GM21381 (cell line): ENCODE results near the gene HDHD5.

Experiments used
- ATAC-seq: cut with Tn5 transposase; IDR thresholded peaks from one replicate; pipeline ENCODE4 v1.9.1; 2021; ENCODE audit warnings: mild to moderate bottlenecking, moderate library complexity; ENCODE audit not compliant: unreplicated experiment

HDHD5 gene

DNA sequence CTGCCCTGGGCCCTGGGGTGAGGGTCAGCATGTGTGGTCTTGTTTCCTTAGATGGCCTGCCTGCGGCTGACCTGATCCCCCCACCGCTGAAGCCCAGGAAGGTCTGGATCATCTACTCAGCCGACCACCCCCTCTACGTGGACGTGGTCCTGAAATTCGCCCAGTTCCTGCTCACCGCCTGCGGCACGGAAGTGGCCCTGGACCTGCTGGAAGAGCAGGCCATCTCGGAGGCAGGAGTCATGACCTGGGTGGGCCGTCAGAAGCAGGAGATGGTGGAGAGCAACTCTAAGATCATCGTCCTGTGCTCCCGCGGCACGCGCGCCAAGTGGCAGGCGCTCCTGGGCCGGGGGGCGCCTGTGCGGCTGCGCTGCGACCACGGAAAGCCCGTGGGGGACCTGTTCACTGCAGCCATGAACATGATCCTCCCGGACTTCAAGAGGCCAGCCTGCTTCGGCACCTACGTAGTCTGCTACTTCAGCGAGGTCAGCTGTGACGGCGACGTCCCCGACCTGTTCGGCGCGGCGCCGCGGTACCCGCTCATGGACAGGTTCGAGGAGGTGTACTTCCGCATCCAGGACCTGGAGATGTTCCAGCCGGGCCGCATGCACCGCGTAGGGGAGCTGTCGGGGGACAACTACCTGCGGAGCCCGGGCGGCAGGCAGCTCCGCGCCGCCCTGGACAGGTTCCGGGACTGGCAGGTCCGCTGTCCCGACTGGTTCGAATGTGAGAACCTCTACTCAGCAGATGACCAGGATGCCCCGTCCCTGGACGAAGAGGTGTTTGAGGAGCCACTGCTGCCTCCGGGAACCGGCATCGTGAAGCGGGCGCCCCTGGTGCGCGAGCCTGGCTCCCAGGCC lies 50.6 kb downstream of the HDHD5 start:
- ATAC-seq = no peak

- ATAC-seq = no peak
Observed at GRCh38 chr22:17107547-17107810, 51.6 kb downstream of the HDHD5 start.

DNA sequence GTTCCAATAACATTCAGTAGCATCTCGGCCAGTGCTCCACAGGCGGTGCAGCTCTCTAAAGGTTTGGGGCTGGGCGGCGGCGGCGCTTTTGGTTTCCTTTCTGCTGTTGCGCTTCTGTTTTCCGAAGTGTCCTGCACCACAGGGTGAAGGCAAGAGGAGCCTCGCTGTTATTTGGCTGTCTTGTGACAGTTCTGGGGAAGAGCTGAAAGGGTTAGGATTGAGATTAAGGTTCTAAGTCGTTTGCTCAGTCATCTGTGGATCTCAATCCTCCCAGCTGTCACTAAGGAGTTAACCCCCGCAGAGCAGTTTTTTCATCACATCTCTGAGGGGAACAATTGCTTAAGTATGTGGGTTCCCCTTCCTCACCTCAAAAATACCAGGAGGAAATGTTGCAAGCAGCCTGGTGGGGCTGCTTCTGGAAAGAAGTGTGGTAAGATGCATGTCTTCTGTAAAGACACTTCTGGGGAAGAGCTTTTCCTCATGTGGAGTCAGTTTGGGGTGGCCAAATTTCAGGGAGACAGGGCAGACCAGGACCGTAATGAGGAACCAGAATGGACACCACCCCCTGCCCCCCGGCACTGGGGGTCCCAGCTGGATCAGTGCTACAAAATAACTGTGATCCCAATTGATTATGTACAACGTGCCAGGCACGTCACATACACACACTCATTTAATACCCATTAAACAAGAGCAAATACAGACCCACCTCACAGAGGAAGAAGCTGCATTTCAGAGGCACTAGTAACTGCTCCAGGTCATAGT lies 52.1 kb downstream of the HDHD5 start:
- no peak for ATAC-seq

DNA sequence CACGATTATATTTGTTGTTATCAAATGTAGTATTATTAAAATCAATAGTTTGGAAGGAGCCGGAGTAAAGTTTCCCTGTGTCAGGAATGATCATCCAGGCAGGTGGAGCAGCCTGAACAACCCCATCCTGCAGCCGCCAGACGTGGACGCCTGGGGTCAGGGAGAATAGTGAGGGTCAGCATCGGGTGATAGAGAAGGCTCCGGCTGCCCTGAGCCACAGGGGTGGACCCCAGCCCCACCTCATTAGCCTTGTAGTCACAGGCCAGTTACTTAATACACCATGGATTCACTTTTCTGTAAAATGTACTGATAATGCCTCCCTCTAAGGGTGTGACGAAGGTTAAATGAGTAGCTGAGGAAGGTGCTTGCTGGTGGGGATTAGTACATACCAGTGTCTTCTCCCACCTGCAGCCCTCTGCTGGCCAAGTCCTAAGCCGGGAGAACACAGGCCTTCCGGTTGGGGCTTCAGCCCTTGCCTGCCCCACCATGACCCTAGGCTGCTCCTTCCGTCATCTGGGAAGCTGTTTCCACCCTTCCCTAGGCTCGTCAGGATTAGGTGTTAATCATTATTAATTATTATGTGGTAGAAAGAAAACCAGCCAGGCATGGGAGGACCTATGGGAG lies 52.8 kb downstream of the HDHD5 start:
- no peak for ATAC-seq

- no peak for ATAC-seq
Observed at GRCh38 chr22:17105143-17106129, 53.6 kb downstream of the HDHD5 start.

DNA sequence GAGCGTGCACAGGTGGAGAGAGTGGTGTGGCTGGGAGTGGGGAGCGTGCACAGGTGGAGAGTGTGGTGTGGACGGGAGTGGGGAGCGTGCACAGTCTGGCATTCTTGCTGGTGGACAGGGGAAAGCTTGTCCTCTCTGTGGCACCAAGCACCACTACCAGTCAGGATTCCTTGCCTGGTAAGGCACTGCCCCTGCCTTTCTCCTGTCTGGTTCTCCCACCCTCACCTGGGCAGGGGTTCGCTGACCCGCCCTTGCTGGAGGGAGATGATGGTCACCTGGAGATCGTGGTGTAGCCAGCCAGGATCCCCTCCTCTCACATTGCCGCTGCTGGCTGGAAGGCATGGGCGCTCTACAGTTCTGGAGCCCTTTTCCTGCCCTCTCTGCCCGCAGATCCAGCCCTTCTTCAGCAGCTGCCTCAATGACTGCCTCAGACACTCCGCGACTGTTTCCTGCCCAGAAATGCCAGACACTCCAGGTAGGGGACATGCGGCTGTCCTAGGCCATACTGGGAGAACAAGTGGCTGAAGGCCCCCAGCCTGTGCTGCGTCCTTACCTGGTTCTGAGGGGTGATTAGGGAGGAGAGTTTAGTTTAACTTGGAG lies 54.6 kb downstream of the HDHD5 start:
- ATAC-seq = no peak

DNA sequence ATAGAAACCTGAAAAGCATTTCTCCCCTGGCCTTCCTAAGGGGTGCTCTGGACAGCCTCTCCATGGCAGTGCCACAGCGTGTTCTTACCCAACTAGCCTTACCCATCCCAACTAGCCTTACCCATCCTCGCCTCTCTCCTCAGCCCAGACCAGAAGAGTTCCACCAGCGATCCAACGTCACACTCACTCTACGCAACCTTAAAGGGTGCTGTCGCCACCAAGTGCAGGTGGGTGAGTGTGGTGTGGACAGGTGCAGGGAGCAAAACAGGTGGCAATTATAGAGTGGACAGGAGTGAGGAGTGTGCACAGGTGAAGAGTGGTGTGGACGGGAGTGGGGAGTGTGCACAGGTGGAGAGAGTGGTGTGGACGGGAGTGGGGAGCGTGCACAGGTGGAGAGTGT lies 55.7 kb downstream of the HDHD5 start:
- no peak for ATAC-seq

- ATAC-seq = no peak
Observed at GRCh38 chr22:17102297-17102667, 56.8 kb downstream of the HDHD5 start.

DNA sequence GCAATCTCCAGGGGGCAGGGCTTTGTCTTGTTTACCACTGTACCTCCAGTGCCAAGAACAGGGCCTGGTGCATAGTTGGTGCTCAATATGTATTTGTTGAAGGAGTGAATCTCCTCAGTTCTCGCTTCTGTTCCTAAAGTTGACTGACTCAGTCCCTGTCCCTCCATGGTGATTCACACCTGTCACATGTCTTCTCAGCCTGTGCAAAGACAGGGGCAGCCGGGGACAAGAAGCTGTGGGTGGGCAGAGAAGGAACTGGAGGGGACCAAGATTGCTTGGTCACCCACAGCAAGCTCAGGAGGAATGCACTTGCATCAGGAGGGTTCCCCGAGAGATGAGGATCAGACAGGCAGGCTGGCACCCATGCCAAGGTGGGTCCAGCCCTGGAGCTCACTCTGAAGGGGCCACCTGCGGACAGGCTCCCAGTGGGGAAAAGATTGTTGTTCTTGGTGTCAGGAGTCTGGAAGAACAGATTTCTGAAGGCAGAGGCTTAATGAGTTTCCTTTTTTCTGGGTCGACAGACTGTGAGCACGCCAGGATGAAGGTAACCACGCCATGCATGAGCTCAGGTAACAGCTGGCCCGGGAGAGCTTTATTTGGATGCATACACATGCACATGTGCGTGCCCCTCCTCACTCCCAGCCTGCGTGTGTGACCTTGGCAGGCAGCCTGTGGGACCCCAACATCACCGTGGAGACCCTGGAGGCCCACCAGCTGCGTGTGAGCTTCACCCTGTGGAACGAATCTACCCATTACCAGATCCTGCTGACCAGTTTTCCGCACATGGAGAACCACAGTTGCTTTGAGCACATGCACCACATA lies 57.4 kb downstream of the HDHD5 start:
- no peak for ATAC-seq

DNA sequence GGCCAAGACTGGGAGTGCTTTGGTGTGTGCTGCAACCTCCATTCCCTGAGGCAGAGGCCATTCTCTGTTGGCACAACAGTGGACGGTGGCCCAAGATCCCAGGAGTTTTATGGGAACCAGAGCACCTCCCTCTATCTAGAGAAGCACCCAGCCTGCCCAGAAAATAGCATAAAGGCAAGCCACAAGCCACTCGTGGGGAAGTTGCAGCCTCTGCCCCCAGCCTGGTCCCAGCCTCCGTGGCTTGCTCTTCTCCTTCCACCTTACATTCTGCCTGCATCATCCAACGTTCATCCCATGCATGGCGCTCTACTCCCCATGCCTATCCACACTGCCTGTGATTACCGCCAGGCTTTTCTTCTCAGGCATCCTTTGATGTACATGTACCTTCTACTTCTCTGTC lies 58.5 kb downstream of the HDHD5 start:
- no peak for ATAC-seq

GRCh38 chr22:17098379-17098819 lies 60.7 kb downstream of the HDHD5 start:
- no peak for ATAC-seq

- ATAC-seq = no peak
Observed at GRCh38 chr22:17097701-17098100, 61.4 kb downstream of the HDHD5 start.

DNA sequence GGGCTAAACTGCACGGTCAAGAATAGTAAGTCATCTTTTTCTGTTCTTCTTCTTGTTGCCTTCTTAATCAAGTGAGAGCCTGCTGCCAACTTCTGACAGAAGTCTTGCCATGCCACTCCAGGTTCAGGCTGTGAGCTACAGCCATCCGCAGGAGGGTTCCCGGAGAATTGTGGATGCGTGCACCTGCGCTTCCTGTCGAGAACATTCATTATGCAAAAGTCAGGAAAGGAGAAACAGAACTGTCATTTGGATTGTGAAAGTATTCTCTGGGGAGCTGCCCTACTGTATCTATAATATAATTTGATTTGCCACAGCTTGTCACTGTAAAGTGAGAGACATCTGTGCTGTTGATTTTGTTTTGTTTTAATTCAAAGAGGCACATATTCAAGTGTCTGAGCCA lies 62.0 kb downstream of the HDHD5 start:
- ATAC-seq = no peak

DNA sequence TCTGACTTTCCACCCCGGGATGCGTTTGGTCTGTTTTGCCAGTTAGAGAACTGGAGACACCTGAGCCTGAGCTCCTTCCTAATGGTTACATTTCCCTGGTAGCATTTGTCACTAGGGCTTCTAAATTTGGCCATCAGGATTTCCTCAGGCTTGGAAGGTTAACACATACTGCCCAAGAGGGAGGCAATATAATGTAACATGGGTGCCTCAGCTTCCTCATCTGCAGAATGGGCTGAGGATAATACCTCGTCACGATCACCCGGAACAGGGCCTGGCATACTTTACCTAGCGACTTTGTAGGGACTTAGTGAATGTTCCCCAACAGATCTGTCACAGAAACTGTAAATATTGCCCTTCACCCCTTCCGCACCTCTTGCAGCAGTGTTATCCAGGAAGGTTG lies 63.0 kb downstream of the HDHD5 start:
- no peak for ATAC-seq

- no peak for ATAC-seq
Observed at GRCh38 chr22:17095538-17095937, 63.5 kb downstream of the HDHD5 start.

DNA sequence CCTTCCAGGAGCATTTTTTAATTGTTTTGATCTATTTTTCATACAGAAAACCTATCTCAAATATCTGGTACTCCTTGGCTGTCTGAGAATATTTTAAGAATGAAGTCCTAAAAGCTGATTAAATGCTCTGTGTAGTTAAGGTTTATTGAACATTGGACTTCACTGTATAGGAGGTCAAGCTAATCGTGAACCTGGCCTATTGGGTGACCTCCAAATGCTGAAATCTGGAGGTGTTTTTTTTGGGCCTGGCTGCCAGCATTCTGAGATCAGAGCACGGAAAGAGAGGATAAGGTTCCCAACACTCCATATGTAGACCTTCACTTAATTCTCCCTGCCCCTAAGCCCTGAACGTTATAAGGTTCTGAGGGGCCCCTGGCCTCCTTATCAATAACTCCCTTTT lies 66.0 kb downstream of the HDHD5 start:
- ATAC-seq = no peak

- ATAC-seq = no peak
Observed at GRCh38 chr22:17091851-17092250, 67.2 kb downstream of the HDHD5 start.

DNA sequence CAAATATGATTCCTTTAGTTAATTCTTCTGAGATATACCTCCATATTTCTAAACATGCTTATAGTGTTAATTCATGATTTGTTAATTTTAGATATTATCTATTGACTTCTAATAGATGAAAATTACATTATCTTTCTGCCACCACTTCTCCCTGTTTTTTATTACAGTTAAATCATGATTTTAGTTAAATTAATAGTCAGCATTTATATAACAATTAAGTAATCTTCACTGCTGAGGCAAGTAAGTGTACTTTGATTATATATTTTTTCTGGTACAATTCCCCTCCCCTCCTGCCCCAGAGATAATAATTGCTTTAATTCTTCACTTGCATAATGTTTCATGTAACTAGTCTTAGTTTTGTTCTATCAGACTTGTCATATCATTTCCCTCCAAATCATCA lies 68.5 kb downstream of the HDHD5 start:
- no peak for ATAC-seq
